NCI-H748 treated with DMSO at 0.1 percent for 48 hours (cell line): Measurements from ENCODE around the gene ZNF428.
"Not testable (repeated sequence)": the region's sequence is repeated elsewhere in the genome, so short reads cannot be mapped to it uniquely, and the experiment has no call there.

Experiments used
- DNase-seq: peaks from one replicate; lab custom pipeline; 2025; lab: John Stamatoyannopoulos, UW

The ZNF428 gene

GRCh38 chr19:43619262-43620060 is at the start of gene ZNF428:
TSS of gene ZNF428 (minus strand) at chr19:43619629. CDS start at chr19:43614304, 5,325 bp downstream.
- DNase-seq: peak; percentile 90

- peak; percentile 99 for DNase-seq
Measured at GRCh38 chr19:43668406-43669109, 49.1 kb upstream of the ZNF428 start.

GRCh38 chr19:43667876-43668405 is 48.5 kb upstream of the ZNF428 start:
- peak; percentile 89 for DNase-seq

- DNase-seq: no peak
Measured at GRCh38 chr19:43667126-43667875, 47.9 kb upstream of the ZNF428 start.

GRCh38 chr19:43664018-43664417 is 44.6 kb upstream of the ZNF428 start:
- no peak for DNase-seq

GRCh38 chr19:43662487-43662886 is 43.1 kb upstream of the ZNF428 start:
- DNase-seq: no peak

- no peak for DNase-seq
Measured at GRCh38 chr19:43660971-43661360, 41.5 kb upstream of the ZNF428 start.

GRCh38 chr19:43660301-43660970 is 41.0 kb upstream of the ZNF428 start:
- no peak for DNase-seq

- no peak for DNase-seq
Measured at GRCh38 chr19:43658494-43658893, 39.1 kb upstream of the ZNF428 start.

GRCh38 chr19:43658001-43658400 is 38.6 kb upstream of the ZNF428 start:
- DNase-seq: no peak

GRCh38 chr19:43656436-43656835 is 37.0 kb upstream of the ZNF428 start:
- no peak for DNase-seq

GRCh38 chr19:43652546-43652874 is 33.1 kb upstream of the ZNF428 start:
- DNase-seq: no peak

- peak; percentile 33 for DNase-seq
Measured at GRCh38 chr19:43651758-43652545, 32.5 kb upstream of the ZNF428 start.

- DNase-seq: not testable (repeated sequence)
Measured at GRCh38 chr19:43650276-43650675, 30.8 kb upstream of the ZNF428 start.

- no peak for DNase-seq
Measured at GRCh38 chr19:43649514-43649913, 30.1 kb upstream of the ZNF428 start.

GRCh38 chr19:43648633-43649032 is 29.2 kb upstream of the ZNF428 start:
- DNase-seq: no peak

GRCh38 chr19:43644181-43644580 is 24.8 kb upstream of the ZNF428 start:
- no peak for DNase-seq

- no peak for DNase-seq
Measured at GRCh38 chr19:43643326-43643725, 23.9 kb upstream of the ZNF428 start.

- no peak for DNase-seq
Measured at GRCh38 chr19:43642531-43642930, 23.1 kb upstream of the ZNF428 start.

GRCh38 chr19:43641333-43641732 is 21.9 kb upstream of the ZNF428 start:
- DNase-seq: no peak

GRCh38 chr19:43640424-43640757 is 21.0 kb upstream of the ZNF428 start:
- no peak for DNase-seq
